KMS-11 (cell line): ENCODE results near the gene UBP1.
"Not testable (repeated sequence)": the region's sequence is repeated elsewhere in the genome, so short reads cannot be mapped to it uniquely, and the experiment has no call there.

Experiments
- H2AFZ ChIP-seq: fragments of 200-600 bp; sonication (generic); 2 replicates; pipeline ENCODE4 v1.6.1; 2016; ENCODE audit warnings: antibody characterized with exemption, mixed run types, low read depth
- H3K27ac ChIP-seq: fragments of 200-600 bp; sonication (generic); 2 replicates; pipeline ENCODE4 v1.6.1; 2016; ENCODE audit warnings: mild to moderate bottlenecking, mixed run types
- H3K27me3 ChIP-seq: fragments of 200-600 bp; sonication (generic); 2 replicates; pipeline ENCODE4 v1.6.1; 2017; ENCODE audit warnings: mild to moderate bottlenecking, low read depth, mixed run types, moderate library complexity; ENCODE audit not compliant: insufficient read depth
- H3K36me3 ChIP-seq: fragments of 200-600 bp; sonication (generic); 2 replicates; pipeline ENCODE4 v1.6.1; 2017; ENCODE audit warnings: mild to moderate bottlenecking, mixed run types; ENCODE audit not compliant: insufficient read depth
- H3K4me1 ChIP-seq: fragments of 200-600 bp; sonication (generic); 2 replicates; pipeline ENCODE4 v1.6.1; 2016; ENCODE audit warnings: mild to moderate bottlenecking, low read depth, mixed run types; ENCODE audit not compliant: poor library complexity, severe bottlenecking
- H3K4me2 ChIP-seq: fragments of 200-600 bp; sonication (generic); 2 replicates; pipeline ENCODE4 v1.7.0; 2016; ENCODE audit warnings: mild to moderate bottlenecking, mixed run types
- H3K4me3 ChIP-seq: fragments of 200-600 bp; sonication (generic); IDR thresholded peaks from 2 replicates; pipeline ENCODE4 v1.6.1; 2017; ENCODE audit warnings: low read depth, low read length, mixed read lengths; ENCODE audit not compliant: insufficient read depth
- H3K79me2 ChIP-seq: fragments of 200-600 bp; sonication (generic); 2 replicates; pipeline ENCODE4 v1.6.1; 2016; ENCODE audit warnings: low read depth, mixed run types; ENCODE audit not compliant: insufficient read depth
- H3K9ac ChIP-seq: fragments of 200-600 bp; sonication (generic); 2 replicates; pipeline ENCODE4 v1.6.1; 2016; ENCODE audit warnings: mild to moderate bottlenecking, mixed run types
- H4K20me1 ChIP-seq: fragments of 200-600 bp; sonication (generic); 2 replicates; pipeline ENCODE4 v1.6.1; 2016; ENCODE audit warnings: mild to moderate bottlenecking, mixed run types; ENCODE audit not compliant: insufficient read depth
- CTCF ChIP-seq: fragments of 200-600 bp; sonication (generic); conservative IDR thresholded peaks from 2 replicates; pipeline ENCODE4 v1.6.1; 2017; ENCODE audit warnings: low read depth, mild to moderate bottlenecking, antibody characterized with exemption, low read length, moderate library complexity, mixed read lengths

UBP1 gene

GRCh38 chr3:33474896-33475295 is 34.7 kb upstream of the UBP1 start:
- Histone ChIP-seq H3K4me1 (no peaks in the 10 kb centered on the region), H4K20me1 (no peaks in the 10 kb centered on the region), H3K79me2 (no peaks in the 10 kb centered on the region), H3K27me3 (no peaks in the 10 kb centered on the region), H3K9ac (no peak overlapping the region), H2AFZ (no peak overlapping the region), H3K36me3 (no peaks in the 10 kb centered on the region), H3K27ac (no peak overlapping the region), H3K4me3 (no peak overlapping the region), H3K4me2 (no peak overlapping the region)
- no peak for TF ChIP-seq CTCF

GRCh38 chr3:33473813-33474212 is 33.6 kb upstream of the UBP1 start:
- no peak for TF ChIP-seq CTCF
- Histone ChIP-seq H3K9ac (no peak overlapping the region), H3K4me2 (no peak overlapping the region), H3K27me3 (no peaks in the 10 kb centered on the region), H3K27ac (no peak overlapping the region), H3K4me1 (no peaks in the 10 kb centered on the region), H3K79me2 (no peaks in the 10 kb centered on the region), H3K36me3 (no peaks in the 10 kb centered on the region), H2AFZ (no peak overlapping the region), H3K4me3 (no peak overlapping the region), H4K20me1 (no peaks in the 10 kb centered on the region)

GRCh38 chr3:33467786-33468185 is 27.6 kb upstream of the UBP1 start:
- Histone ChIP-seq H3K4me2 (no peak overlapping the region), H3K27ac (no peak overlapping the region)
- no peak for TF ChIP-seq CTCF

GRCh38 chr3:33461097-33461496 is 20.9 kb upstream of the UBP1 start:
- TF ChIP-seq CTCF: no peak
- Histone ChIP-seq H4K20me1 (no peaks in the 10 kb centered on the region), H3K4me2 (no peak overlapping the region)

More at GRCh38 chr3:33467786-33468185, 27.6 kb upstream of the UBP1 start:
- no peaks in the 10 kb centered on the region for H3K36me3 ChIP-seq
- H3K9ac ChIP-seq: no peak overlapping the region
- no peak overlapping the region for H3K4me3 ChIP-seq
- H3K4me1 ChIP-seq: no peaks in the 10 kb centered on the region
- no peaks in the 10 kb centered on the region for H4K20me1 ChIP-seq
- H3K27me3 ChIP-seq: no peaks in the 10 kb centered on the region
- H3K79me2 ChIP-seq: no peaks in the 10 kb centered on the region
- no peak overlapping the region for H2AFZ ChIP-seq

GRCh38 chr3:33459577-33459976 is 19.4 kb upstream of the UBP1 start:
- not testable (repeated sequence) for H4K20me1 ChIP-seq, H3K9ac ChIP-seq, H3K79me2 ChIP-seq, H2AFZ ChIP-seq, H3K4me2 ChIP-seq, H3K27ac ChIP-seq, H3K36me3 ChIP-seq, H3K27me3 ChIP-seq, H3K4me1 ChIP-seq, H3K4me3 ChIP-seq

More at GRCh38 chr3:33461097-33461496, 20.9 kb upstream of the UBP1 start:
- Histone ChIP-seq H2AFZ (no peak overlapping the region), H3K27ac (no peak overlapping the region), H3K27me3 (no peaks in the 10 kb centered on the region), H3K4me1 (no peaks in the 10 kb centered on the region), H3K4me3 (no peak overlapping the region), H3K9ac (no peak overlapping the region), H3K36me3 (no peaks in the 10 kb centered on the region), H3K79me2 (no peaks in the 10 kb centered on the region)
